GM18520 (cell line): ENCODE results near the gene PRPSAP1.

Source experiments
- ATAC-seq: cut with Tn5 transposase; IDR thresholded peaks from one replicate; pipeline ENCODE4 v1.9.1; 2021; ENCODE audit not compliant: unreplicated experiment

The PRPSAP1 gene, protein sequence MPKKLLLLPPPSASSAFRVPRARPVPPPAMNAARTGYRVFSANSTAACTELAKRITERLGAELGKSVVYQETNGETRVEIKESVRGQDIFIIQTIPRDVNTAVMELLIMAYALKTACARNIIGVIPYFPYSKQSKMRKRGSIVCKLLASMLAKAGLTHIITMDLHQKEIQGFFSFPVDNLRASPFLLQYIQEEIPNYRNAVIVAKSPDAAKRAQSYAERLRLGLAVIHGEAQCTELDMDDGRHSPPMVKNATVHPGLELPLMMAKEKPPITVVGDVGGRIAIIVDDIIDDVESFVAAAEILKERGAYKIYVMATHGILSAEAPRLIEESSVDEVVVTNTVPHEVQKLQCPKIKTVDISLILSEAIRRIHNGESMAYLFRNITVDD

GRCh38 chr17:76353599-76354316 lies at the start of gene PRPSAP1:
PRPSAP1 (minus strand) TSS chr17:76353916; CDS start chr17:76353703, 213 bp downstream.
- peak; percentile 90 for ATAC-seq

- ATAC-seq: no peak
Observed at GRCh38 chr17:76402711-76403110, 49.0 kb upstream of the PRPSAP1 start.

DNA sequence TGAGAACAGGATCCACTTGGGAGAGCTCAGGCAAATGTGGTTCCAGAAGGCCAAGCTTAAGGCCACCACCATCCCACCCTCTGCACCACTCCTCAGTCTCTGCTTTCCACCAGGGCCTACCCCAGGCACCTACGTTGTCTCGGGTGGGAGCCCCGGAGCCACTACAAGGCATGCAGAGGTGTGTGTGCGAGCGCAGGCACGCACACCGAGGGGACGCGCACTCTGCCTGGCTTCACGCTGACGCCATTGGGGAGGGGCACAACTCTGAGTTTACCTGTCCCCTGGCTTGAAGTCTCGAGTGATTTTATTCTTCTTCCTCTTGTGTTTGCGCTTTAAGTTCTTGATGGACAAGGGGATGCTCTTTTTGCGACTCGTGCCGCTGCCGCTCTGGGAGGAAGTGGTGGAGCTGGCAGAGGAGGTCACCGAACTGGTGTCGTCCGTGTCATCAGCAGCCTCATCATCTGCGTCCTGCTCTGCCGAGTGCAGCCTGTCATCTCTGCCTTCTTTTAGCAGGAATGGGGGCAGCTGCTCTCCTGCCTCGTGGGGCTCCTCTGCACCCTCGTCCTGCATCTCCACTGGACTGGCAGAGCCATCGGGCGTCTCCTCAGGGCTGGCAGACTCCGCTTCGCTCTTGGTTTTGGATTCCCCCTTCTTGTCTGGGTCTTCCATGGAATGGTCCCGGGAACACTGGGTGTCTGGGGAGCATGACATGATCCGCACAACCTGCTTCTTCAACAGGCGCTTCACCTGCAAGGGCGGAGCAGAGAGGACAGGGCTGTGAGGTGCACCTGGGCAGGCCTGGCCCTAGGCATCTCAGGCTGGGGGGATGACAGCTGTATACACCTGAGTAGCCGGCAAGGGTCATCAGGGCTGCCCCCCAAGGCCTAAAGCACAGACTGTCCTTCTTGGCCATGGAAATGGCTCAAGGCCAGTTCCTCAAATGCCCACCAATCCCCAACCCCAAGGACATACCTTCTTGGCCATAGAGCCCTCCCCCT lies 45.8 kb upstream of the PRPSAP1 start:
- no peak for ATAC-seq

GRCh38 chr17:76398523-76399174 lies 44.9 kb upstream of the PRPSAP1 start:
- no peak for ATAC-seq

DNA sequence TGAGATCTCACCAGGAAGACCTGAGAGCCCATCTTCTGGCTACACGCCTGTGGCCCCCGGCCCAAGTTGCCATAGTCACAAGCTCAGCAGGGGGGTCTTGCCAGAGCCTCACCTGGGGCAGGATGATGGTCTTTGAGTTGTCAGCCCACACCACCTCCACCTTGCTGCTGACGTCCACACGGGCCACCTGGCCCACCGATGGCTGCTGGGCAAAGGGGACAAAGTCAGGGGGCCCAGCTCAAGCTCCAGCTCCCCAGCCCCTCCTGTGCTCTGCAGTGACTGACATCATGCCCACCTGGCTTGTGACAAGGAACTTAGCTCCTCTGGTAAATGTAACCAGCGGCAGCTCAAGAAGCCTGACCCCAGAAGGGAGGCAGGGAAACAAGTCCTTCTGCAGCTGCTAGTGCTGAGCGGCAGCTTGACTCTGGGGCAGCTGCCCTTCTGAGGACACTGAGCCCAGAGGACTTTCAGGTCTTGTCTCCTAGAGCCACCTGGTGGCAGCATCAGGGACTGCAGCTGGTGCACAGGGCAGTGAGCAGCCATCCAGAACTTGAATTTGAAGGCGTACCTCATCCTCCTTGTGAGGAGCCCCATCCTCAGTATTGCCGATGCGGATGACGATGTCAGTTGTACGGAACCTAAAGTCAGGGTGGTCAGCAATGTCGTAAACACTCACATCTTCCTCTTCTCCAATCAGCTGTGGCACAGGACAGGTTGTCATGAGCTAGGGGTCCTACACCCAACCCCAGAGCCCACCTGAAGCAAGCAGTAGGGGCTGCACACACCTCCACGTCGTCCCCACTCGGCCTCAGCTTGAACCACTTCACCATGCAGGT lies 44.2 kb upstream of the PRPSAP1 start:
- ATAC-seq: no peak

GRCh38 chr17:76397184-76397583 lies 43.5 kb upstream of the PRPSAP1 start:
- no peak for ATAC-seq

DNA sequence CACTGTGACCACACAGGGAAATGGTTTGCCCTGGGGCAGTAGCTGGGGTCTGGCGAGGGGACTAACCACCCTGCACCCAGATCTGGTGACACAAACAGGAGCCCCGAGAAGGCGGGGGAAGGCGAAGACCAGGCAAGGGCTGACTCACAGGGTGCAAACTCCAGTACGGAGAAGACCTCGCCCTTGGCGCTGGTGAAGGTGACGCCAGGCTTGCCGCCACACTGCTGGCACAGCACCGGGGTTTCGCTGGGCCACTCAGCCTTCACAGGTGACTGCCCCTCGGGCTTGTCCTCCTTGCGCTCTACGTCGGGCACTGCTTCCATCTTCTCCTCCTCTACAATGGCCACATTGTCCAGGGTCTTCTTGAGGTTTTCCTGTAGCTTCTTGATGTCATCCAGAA lies 42.3 kb upstream of the PRPSAP1 start:
- no peak for ATAC-seq

GRCh38 chr17:76394166-76394565 lies 40.5 kb upstream of the PRPSAP1 start:
- no peak for ATAC-seq

DNA sequence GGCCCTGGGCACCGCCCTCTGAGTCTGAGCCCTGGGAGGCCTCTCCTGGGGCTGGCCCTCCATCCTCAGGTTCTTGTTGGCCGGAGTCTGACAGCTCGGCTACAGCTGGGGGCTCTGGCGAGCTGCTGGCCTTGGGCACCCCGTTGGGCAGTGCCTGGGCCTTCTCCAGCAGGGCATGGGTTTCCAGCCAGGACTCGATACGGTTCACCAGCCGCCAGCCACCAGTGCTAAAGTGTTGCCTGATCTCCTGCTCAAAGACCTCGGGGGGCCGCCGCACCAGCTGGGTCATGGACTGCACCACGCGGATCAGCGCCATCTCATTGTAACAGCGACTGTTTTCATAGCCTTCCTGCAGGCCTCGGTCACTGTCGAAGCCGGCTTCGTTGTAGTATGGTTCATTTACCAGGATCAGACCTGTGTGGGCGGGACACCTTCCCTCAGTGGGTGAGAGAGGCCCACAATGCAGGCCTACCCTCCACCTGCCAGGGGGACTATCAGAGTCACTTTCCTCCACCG lies 37.5 kb upstream of the PRPSAP1 start:
- no peak for ATAC-seq

DNA sequence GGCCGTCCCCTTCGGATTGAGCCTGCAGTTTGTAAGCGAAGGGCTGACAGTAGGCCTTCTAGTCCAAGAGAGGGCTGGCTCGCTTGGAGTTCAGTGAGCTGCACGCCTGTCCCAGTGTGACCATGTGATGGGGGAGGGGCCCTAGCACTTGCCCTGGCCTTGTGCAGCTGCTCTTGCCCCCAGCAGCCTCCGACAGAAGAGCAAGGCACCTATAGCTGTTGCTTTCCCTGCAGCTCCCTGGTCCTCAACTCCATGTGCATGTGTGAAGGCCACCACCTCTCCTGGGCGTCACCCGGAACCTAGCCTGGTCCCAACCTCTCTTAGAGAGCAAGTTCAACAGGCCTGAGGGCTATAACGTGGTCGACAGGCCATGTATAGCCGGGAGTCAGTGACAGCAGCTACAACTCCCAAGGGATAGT lies 36.3 kb upstream of the PRPSAP1 start:
- no peak for ATAC-seq

DNA sequence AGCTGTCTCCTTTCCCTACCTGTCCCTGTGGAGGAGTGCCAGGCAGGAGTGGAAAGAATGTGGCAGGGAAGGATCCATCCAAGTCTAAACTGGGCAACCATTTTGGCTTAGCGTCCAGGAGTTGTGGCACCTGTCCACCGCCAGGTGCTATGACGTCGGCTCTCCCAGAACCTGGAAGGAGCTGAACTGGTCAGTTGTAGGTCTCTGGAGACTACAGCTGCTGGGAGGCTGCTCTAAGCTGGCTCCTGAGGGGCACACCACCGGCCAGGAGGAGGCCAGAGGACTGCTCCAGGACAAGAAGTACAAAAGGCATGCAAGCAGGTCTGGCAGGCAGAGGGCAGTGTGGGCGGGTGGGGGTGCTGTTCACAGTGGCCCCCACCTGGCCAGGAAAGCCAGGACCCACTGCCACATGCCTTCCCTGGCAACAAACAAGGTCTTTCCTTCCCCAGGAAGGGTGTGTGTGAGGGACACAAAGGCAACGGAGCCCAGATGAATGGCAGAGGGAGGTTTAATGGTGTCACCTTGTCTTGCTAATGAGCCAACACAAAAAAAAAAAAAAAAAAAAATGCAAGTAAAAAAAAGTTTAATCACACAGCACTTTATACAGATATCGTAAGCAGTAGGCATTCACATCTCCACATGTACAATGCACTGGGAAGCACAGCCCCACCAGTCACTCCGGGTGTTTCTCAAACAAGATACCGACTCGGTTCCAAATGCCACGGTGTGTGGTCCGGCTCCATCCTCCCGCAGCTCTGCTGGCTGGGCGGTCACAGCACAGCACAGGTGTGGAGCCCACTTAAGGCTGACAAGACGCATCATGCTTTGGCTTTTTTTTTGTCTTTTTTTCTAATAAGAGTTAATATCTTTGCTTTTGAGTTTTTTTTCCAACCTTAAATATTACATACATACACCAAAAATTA lies 35.5 kb upstream of the PRPSAP1 start:
- no peak for ATAC-seq

GRCh38 chr17:76386966-76387765 lies 33.5 kb upstream of the PRPSAP1 start:
- no peak for ATAC-seq

- ATAC-seq: no peak
Observed at GRCh38 chr17:76385892-76386786, 32.4 kb upstream of the PRPSAP1 start.

GRCh38 chr17:76384987-76385891 lies 31.5 kb upstream of the PRPSAP1 start:
- ATAC-seq: no peak

DNA sequence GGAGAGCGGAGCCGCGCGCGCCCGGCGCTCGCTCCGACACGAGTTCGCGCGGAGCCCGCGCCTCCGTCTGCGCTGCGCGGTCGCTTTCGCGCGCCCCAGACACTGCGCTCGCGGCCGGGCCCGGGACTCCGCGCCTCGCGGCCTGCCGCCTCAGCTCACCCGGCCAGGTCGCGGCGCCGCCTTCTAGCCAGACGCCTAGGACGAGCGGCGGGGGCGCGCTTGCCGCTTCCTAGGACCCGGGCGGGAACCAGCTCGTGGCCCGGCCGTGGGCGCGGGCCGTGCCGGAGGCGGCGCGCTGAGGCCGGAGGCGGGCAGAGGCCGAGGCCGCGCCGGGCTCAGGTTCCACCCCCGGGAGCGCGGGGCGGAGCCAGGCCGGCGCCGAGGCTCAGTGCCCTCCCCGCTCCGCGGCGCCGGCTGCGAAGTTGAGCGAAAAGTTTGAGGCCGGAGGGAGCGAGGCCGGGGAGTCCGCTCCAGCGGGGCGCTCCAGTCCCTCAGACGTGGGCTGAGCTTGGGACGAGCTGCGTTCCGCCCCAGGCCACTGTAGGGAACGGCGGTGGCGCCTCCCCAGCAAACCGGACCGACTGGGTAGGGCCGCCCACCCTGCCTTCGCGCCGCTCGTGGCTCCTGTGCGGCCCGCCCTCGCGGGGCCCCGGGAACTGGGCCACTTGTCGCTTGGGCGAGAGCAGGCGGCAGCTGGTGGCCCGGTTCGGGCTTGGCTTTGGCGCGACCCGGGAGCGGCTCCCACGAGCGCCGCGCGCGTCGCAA lies 30.7 kb upstream of the PRPSAP1 start, which contains the start of gene SPHK1:
Gene SPHK1, plus strand, starts transcription at position 388 of the 765 bp plus-strand sequence. CDS start 1,036 bp downstream, outside the sequence.
- peak; percentile 44 for ATAC-seq
